HepG2 (cell line): ENCODE data around the gene OSBPL9.

ENCODE experiments used
- CTCF ChIP-seq: sonication (generic); formaldehyde crosslinking; IDR thresholded peaks from 2 replicates; pipeline ENCODE4 v1.5.0; 2020; ENCODE audit warnings: mild to moderate bottlenecking, missing genetic modification reagents, moderate library complexity
- EP300 ChIP-seq, 3 experiments: sonication (generic) in 1 of 3; formaldehyde crosslinking in 1 of 3; IDR thresholded peaks; 2 replicates each; pipeline versions ENCODE4 v1.5.1 to v1.6.1; 2011 to 2020; ENCODE audit warnings: low read depth in 2 of 3, low read length in 2 of 3, borderline replicate concordance in 1 of 3, improper control_type of control experiment in 1 of 3, mild to moderate bottlenecking in 1 of 3, missing genetic modification reagents in 1 of 3, moderate library complexity in 1 of 3
- FOXK2 ChIP-seq: fragments of 450-650 bp; IDR thresholded peaks from 2 replicates; pipeline ENCODE4 v1.6.1; 2016
- GRHL1 ChIP-seq: sonication (generic); formaldehyde crosslinking; conservative IDR thresholded peaks from 2 replicates; pipeline ENCODE4 v1.8.0; 2022; ENCODE audit warnings: missing genetic modification reagents
- HDAC6 ChIP-seq: fragments of 200-600 bp; sonication (generic); IDR thresholded peaks from 2 replicates; pipeline ENCODE4 v1.7.0; 2017; ENCODE audit warnings: mild to moderate bottlenecking, antibody characterized with exemption, low read length, low read depth
- JUN ChIP-seq: sonication (generic); formaldehyde crosslinking; IDR thresholded peaks from 2 replicates; pipeline ENCODE4 v1.4.0; 2020; ENCODE audit warnings: mild to moderate bottlenecking, missing genetic modification reagents
- PAX8 ChIP-seq: sonication (generic); formaldehyde crosslinking; IDR thresholded peaks from 2 replicates; pipeline ENCODE4 v1.8.0; 2022; ENCODE audit warnings: mild to moderate bottlenecking, missing genetic modification reagents, borderline replicate concordance
- SAFB2 ChIP-seq: sonication (generic); formaldehyde crosslinking; IDR thresholded peaks from 2 replicates; pipeline ENCODE4 v1.5.1; 2020; ENCODE audit warnings: missing genetic modification reagents, low read depth, mild to moderate bottlenecking, borderline replicate concordance
- TAF1 ChIP-seq: sonication (generic); formaldehyde crosslinking; IDR thresholded peaks from 2 replicates; pipeline ENCODE4 v1.4.0; 2020; ENCODE audit warnings: missing genetic modification reagents
- TARDBP ChIP-seq: sonication (generic); formaldehyde crosslinking; IDR thresholded peaks from 2 replicates; pipeline ENCODE4 v1.8.0; 2022; ENCODE audit warnings: mild to moderate bottlenecking, missing genetic modification reagents
- TCF7L2 ChIP-seq: IDR thresholded peaks from 2 replicates; pipeline ENCODE4 v1.6.1; 2011; ENCODE audit warnings: mild to moderate bottlenecking, low read depth, low read length, moderate library complexity
- ZNF274 ChIP-seq: sonication (generic); formaldehyde crosslinking; IDR thresholded peaks from 2 replicates; pipeline ENCODE4 v1.5.1; 2020; ENCODE audit warnings: mild to moderate bottlenecking, missing genetic modification reagents
- TF ChIP-seq, protein P1 (sequence below): IDR thresholded peaks from 2 replicates; pipeline ENCODE4 v1.6.1; 2016

DNA sequence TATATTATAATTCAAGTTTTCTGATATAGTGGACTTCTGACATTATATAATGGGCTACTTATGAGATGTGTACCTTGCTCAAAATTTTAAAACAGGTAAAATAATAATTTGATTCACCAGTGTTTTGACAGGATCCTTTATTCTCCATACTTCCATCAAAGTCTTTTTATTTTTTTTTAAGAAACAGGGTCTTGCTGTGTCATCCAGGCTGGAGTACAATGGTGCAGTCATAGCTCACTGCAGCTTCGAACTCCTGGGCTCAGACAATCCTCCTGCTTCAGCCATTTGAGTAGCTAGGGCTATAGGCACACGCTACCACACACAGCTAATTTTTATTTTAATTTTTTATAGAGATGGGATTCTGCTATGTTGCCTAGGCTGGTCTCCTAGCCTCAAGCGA, 132.3 kb downstream of the OSBPL9 start:
- TF ChIP-seq SAFB2 (CRISPR knock-in tag) (no peak), CTCF (CRISPR knock-in tag) (no peak), GRHL1 (CRISPR knock-in tag) (no peak), HDAC6 (no peak), PAX8 (CRISPR knock-in tag) (no peak), JUN (CRISPR knock-in tag) (no peak), ZNF274 (no peak), TCF7L2 (no peak), FOXK2 (no peak), TARDBP (CRISPR knock-in tag) (no peak), EP300 (IDR thresholded peaks at IDR 0.05; ENCODE audit: low read depth in 2 of 2, low read length in 2 of 2) (no peak), EP300 (CRISPR knock-in tag; IDR thresholded peaks at IDR 0.05; ENCODE audit: borderline replicate concordance) (no peak), TAF1 (CRISPR knock-in tag) (no peak)
- TF ChIP-seq, protein P1, sequence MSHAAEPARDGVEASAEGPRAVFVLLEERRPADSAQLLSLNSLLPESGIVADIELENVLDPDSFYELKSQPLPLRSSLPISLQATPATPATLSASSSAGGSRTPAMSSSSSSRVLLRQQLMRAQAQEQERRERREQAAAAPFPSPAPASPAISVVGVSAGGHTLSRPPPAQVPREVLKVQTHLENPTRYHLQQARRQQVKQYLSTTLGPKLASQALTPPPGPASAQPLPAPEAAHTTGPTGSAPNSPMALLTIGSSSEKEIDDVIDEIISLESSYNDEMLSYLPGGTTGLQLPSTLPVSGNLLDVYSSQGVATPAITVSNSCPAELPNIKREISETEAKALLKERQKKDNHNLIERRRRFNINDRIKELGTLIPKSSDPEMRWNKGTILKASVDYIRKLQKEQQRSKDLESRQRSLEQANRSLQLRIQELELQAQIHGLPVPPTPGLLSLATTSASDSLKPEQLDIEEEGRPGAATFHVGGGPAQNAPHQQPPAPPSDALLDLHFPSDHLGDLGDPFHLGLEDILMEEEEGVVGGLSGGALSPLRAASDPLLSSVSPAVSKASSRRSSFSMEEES (CRISPR knock-in tag) = no peak
